GM21360 (cell line): ENCODE measurements around the gene PIGH.

Experiments
- ATAC-seq: cut with Tn5 transposase; IDR thresholded peaks from one replicate; pipeline ENCODE4 v1.9.1; 2021; ENCODE audit warnings: mild to moderate bottlenecking, moderate library complexity; ENCODE audit not compliant: unreplicated experiment

Gene PIGH

GRCh38 chr14:67576216-67576955, 23.7 kb downstream of the PIGH start:
- no peak for ATAC-seq

DNA sequence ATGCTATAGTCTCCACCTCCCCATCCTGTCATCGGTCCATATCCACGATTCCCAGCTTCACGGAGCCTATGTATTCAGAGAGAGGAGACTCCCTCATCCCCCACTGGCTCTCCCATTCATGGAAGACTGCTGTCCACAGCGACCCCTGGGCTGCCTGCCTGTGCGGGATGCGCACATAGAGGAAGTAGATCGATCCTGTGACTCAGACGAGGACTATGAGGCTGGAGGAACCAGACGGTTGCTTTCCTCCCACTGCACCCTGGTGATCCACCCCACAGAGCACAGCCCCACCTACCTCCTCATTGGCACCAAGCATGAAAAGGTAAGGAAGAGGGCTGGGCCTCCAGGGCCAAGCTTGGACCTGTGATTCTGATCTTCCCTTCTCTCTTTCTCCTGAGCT, 24.4 kb downstream of the PIGH start:
- no peak for ATAC-seq

DNA sequence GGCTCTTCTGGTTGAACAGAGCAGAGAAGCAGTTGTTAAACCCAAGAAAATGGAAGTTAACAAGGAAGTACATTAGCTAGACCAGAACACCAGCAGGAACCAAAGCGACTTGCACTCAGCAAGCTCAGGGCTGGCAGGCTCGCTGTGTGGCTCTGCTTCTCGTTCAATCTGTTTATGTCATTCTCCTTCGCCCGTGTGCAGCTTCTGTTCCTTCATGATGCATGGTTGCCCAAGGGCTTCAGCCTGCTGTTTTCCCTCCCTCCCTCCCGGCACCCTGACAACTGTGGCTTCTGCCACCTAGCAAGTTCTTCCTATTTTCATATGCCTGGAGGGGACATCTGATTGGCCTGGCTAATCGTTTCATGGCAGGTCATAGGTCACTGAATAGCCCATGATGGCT, 25.3 kb downstream of the PIGH start:
- ATAC-seq: no peak

- ATAC-seq: no peak
Observed at GRCh38 chr14:67574156-67574555, 25.9 kb downstream of the PIGH start.

- ATAC-seq: no peak
Observed at GRCh38 chr14:67573228-67574010, 26.6 kb downstream of the PIGH start.

DNA sequence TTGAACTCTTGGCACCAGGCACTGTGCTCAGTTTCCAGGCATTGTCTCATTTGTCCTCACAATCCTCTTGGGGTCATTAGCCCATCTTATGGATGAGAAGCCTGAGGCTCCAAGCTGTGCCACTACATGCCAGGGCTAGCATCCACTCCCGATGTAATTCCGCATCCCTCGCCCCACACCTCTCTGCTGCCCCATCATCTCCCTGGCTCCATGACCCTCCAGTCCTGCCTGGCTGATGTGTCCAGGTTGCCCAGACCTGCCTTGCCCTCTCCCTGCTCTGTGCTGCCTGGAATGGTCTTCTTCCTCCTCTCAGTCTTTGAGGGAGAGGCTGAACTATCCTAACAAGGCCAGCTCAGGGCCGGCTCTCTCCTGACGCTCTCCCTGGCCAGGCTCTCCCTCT, 27.5 kb downstream of the PIGH start:
- ATAC-seq: no peak

GRCh38 chr14:67571991-67572323, 28.1 kb downstream of the PIGH start:
- no peak for ATAC-seq

- no peak for ATAC-seq
Observed at GRCh38 chr14:67571275-67571990, 28.6 kb downstream of the PIGH start.

DNA sequence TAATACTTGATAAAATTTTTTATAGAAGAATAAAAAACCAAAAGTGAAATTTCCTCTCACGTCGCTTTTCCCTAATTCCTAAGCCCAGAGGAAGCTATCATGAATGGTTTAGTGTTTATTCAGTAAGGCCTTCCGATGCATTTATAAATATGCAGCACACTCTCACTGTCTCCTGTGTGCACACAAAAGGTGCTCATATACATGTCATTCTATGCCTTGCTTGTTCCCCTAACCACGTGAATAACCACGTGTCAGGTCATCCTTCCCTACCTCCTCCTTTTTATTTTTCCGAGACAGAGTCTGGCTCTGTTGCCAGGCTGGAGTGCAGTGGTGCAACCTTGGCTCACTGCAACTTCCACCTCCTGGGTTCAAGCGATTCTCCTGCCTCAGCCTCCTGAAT, 29.6 kb downstream of the PIGH start:
- no peak for ATAC-seq

GRCh38 chr14:67569651-67570290, 30.3 kb downstream of the PIGH start:
- ATAC-seq: no peak

DNA sequence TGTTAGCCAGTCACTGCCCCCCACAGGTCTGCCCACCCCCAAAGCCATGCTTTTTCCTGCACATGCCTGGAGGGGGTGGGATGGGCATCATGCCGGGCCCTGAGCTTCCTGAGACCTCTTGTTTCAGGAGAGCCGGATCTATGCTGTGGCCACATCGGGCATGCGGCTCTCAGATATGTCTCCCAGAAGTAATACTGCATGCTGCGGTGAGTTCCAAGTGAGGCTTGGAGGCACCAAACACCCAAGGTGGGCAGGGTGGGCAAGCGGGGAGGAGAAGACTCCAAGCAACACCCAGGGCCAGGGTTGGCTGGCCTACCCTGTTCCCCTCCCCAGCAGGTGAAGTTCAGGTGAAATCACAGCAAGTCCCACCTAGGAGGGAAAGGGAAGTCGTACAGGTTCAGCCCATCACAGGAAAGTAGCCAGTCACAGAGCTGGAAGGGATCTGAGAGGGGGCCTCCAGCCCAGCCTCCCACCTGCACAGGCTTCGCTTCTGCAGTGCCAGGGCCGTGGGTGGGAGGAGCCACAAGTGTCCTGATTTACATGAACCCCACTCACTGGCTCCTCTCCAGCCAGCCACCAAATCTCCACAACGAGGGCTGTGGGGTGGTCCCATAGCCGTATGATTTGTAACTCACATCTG, 30.9 kb downstream of the PIGH start:
- ATAC-seq: no peak

GRCh38 chr14:67567654-67568053, 32.4 kb downstream of the PIGH start:
- ATAC-seq: no peak

DNA sequence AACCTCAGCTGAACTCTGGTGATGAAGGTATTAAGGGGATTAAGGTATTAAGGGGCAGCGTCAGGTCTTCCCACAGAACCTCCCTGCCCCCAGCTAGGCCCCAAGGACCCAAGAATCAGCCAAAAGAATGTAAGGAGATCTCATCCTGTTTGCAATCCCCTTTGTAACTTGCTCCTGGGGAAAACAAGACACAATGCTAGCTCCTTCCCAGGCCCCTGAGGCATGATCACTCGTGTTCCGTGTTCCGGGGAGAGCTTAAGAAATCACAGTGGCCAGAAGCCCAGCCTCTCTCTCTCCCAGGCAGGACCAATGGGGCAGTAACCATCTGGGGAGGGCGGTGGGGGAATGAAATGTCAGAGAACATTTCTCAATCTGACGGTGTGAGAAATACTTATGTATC, 33.2 kb downstream of the PIGH start:
- ATAC-seq: no peak

GRCh38 chr14:67564236-67564635, 35.8 kb downstream of the PIGH start:
- ATAC-seq: no peak

DNA sequence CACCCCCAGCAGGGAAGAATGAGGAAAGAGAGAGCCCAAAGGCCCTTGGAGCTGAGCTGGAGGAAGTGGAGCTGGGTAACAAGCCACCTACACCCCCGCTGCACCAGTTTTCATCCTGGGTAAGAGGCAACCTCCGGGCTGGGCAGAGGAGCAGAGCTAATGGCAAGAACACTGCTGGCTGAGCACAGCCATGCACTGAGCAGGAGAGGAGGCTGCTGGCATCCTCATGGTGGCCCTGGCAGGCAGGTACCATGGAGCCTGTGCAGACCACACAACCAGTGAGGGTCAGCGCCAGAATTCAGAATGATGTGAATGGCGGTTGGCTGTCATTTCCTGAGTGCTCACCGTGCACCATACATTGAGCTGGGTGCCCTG, 37.3 kb downstream of the PIGH start:
- no peak for ATAC-seq

DNA sequence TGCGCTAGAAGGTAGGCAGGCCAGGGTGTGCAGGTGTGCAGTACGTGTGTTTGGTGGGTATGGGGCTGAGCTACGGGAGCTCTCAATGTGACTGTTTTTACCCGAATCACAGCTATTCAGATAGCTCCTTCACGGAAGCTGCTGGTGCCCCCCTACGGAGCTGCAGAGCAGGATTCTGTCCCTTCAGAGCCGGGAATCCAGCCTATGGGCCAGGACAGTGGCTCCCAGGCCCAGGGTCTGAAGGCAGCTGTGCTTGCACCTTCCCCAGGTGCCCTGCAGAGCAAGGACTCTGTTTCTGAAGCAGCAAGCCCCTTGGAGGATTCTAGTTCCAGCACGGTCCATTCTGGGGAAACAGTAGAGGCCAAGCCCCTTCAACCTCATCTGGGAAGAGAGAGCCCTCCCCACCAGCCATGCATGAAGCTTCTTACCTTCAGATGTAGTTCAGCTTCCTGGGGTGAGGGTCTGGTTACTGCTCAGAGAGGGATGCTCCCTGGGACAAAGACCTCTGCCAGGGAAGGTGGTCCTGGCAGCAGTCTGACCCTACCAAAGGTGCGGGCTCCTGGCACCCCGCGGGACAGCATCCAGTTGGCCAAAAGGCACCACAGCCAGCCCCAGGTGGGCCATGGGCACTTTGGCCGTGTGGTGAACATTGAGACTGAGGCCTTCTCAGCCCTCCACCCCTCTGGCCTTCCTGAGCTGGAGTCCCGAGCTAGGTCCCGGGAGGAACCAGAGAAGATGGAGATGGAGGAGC, 37.9 kb downstream of the PIGH start:
- no peak for ATAC-seq

GRCh38 chr14:67559639-67560038, 40.4 kb downstream of the PIGH start:
- no peak for ATAC-seq

GRCh38 chr14:67557656-67558055, 42.4 kb downstream of the PIGH start:
- ATAC-seq: no peak

DNA sequence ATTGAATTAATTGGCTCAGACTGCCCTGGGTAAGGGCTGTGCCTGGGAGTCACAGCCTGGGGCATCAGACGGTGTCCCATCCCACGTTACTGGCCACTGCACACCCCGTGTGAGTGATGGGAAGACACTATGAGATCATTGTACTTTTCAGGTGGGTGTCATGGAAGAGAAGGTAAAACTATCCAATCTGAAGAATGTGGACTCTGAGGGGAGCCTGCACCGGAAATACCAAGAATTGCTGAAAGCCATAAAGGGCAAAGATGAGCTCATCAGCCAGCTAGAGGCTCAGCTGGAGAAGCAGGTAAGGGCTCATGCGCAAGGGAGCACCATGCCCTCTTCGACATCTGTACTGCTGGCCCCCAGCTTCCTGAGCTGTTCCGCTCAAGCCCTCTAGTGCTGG, 43.0 kb downstream of the PIGH start:
- ATAC-seq: no peak

DNA sequence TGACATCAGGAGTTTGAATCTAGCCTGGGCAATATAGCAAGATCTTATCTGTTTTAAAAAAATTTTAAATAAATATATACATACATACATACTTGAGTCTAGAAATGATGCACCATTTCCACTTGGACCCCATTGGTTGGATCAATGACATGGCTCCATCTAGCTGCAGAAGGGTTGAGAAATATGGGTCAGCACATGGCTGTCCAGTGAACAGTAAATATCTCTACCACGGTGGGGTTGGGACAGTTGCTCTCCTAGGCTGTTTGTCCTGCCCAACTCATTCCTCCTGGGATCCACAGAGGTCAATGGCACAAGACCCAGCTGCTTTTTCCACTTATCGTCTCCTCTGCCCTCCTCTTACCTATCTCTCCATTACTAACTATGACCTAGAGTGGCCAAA, 43.4 kb downstream of the PIGH start:
- ATAC-seq: no peak
